ENCODE measurements around the gene TARS3.

Gene TARS3

DNA sequence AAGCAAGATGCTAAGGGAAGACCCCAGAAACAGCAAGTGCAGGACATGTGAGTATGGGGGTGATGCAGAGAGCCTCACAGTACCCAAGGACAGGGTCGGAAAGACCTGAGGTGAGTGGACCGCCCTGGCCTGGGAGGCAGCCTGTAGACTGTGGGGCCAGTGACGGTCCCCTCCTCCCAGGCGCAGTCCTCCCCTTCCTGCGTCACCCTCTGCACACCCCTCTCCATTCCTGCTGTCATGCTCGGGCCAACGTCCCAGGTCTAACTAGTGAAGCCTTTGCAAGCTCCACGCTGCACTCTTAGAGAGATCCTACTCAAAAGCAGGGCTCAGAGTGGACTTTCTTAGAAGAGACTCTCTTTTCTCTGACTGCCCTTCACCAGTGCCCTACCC is 113.7 kb downstream of the TARS3 start:
- TF ChIP-seq SIN3A (IDR thresholded peaks at IDR 0.05; ENCODE audit: borderline replicate concordance, insufficient read depth, low read length) = no peak
- TF ChIP-seq, protein P1, sequence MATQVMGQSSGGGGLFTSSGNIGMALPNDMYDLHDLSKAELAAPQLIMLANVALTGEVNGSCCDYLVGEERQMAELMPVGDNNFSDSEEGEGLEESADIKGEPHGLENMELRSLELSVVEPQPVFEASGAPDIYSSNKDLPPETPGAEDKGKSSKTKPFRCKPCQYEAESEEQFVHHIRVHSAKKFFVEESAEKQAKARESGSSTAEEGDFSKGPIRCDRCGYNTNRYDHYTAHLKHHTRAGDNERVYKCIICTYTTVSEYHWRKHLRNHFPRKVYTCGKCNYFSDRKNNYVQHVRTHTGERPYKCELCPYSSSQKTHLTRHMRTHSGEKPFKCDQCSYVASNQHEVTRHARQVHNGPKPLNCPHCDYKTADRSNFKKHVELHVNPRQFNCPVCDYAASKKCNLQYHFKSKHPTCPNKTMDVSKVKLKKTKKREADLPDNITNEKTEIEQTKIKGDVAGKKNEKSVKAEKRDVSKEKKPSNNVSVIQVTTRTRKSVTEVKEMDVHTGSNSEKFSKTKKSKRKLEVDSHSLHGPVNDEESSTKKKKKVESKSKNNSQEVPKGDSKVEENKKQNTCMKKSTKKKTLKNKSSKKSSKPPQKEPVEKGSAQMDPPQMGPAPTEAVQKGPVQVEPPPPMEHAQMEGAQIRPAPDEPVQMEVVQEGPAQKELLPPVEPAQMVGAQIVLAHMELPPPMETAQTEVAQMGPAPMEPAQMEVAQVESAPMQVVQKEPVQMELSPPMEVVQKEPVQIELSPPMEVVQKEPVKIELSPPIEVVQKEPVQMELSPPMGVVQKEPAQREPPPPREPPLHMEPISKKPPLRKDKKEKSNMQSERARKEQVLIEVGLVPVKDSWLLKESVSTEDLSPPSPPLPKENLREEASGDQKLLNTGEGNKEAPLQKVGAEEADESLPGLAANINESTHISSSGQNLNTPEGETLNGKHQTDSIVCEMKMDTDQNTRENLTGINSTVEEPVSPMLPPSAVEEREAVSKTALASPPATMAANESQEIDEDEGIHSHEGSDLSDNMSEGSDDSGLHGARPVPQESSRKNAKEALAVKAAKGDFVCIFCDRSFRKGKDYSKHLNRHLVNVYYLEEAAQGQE (IDR thresholded peaks at IDR 0.05; ENCODE audit: insufficient read depth in 1 of 2, low read depth in 2 of 2, low read length in 2 of 2) = no peak
- TF ChIP-seq FOXP2 (optimal IDR thresholded peaks at IDR 0.05; ENCODE audit: borderline replicate concordance, extremely low read depth, extremely low read length, insufficient read depth) = no peak
- no peak for TF ChIP-seq POLR2AphosphoS5 (IDR thresholded peaks at IDR 0.05; ENCODE audit: low read depth, low read length)
- no peak for TF ChIP-seq TAF1 (IDR thresholded peaks at IDR 0.05; ENCODE audit: borderline replicate concordance, insufficient read depth, low read length)

DNA sequence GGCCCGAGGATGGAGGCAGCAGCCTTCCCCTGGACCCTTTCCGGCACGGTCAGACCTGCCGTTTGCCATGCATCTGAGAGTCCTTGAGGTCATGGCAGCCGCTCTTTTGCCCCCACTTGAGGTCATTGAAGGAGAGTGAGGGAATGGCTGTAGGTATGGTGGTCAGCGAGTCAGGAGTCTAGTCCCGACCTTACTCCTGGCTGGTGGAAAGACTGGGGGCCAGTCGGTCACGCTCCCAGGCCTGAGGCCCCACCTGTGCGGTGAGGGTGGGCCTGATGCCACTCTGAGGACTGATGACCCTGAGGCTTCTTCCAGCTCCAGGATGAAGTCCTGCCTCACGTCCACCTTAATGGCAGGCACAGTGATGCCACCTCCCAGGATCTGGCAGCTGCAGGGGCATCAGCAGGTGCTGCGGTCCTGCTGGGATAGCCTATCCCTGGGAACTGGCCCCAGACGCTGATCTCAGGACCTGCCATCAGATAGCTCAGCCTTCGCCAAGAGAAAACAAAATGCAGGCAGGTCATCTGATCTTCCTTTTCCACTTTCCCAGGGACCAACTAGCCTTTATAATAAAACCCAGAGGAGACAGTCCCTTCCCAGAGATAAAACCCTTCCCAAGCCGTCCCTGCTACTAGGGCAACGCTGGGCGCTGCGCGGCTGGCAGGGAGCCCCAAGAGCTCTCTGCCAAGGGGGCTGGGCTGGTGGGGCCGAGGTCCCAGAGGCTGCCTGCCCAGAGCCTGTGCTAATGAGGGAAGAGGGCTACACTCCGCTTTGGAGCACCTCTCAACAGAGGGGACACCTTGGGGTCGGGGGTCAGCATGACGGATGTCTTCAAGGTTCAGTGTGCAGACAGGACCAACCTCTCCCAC is 114.3 kb downstream of the TARS3 start:
- TF ChIP-seq POLR2AphosphoS5 (IDR thresholded peaks at IDR 0.05; ENCODE audit: low read depth, low read length) (no peak), TAF1 (IDR thresholded peaks at IDR 0.05; ENCODE audit: borderline replicate concordance, insufficient read depth, low read length) (no peak), FOXP2 (optimal IDR thresholded peaks at IDR 0.05; ENCODE audit: borderline replicate concordance, extremely low read depth, extremely low read length, insufficient read depth) (no peak), SIN3A (IDR thresholded peaks at IDR 0.05; ENCODE audit: borderline replicate concordance, insufficient read depth, low read length) (no peak)
- TF ChIP-seq, protein P1 (IDR thresholded peaks at IDR 0.05; ENCODE audit: insufficient read depth in 1 of 2, low read depth in 2 of 2, low read length in 2 of 2) = no peak

DNA sequence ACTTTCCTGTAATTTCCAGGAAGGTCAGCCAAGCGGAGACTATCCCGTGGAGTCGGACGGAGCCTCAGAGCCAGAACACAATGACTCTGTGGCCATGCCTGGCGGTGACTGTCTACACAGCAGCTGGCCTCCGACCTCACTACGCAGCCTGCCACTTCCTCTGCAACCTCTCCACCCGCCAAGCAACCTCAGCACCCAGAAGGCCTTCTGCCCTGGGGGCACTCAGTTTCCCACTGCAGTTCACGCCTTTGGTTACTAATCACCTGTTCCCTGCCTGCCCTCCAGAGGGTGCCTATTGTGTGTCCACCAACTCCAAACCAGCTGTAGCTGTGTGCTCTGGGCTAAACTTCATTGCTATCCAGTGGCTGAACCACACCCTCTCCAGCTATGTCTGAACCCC is 116.1 kb downstream of the TARS3 start:
- no peak for TF ChIP-seq POLR2AphosphoS5 (IDR thresholded peaks at IDR 0.05; ENCODE audit: low read depth, low read length)
- TF ChIP-seq FOXP2 (optimal IDR thresholded peaks at IDR 0.05; ENCODE audit: borderline replicate concordance, extremely low read depth, extremely low read length, insufficient read depth) = peak; percentile 79

DNA sequence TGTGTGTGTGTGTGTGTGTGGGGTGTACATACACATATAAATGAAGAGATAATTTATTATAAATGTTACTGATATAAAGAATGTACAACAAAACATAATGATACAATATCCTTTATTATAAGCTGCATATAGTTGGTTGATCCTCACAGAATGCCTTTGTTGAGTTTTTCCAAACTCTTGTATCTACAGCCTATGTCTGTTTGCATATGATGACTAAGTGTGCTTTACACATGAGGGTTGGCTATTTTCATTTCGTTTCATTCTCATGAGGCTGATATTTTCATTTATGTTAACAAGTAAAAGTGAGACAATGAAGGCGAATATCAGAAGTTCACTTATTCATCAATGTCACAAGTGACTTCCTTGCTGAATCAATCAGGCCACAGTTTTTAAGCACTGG is 117.2 kb downstream of the TARS3 start:
- TF ChIP-seq SIN3A (IDR thresholded peaks at IDR 0.05; ENCODE audit: borderline replicate concordance, insufficient read depth, low read length) (no peak), FOXP2 (optimal IDR thresholded peaks at IDR 0.05; ENCODE audit: borderline replicate concordance, extremely low read depth, extremely low read length, insufficient read depth) (no peak), POLR2AphosphoS5 (IDR thresholded peaks at IDR 0.05; ENCODE audit: low read depth, low read length) (no peak), TAF1 (IDR thresholded peaks at IDR 0.05; ENCODE audit: borderline replicate concordance, insufficient read depth, low read length) (no peak)
- TF ChIP-seq, protein P1 (IDR thresholded peaks at IDR 0.05; ENCODE audit: insufficient read depth in 1 of 2, low read depth in 2 of 2, low read length in 2 of 2) = no peak

DNA sequence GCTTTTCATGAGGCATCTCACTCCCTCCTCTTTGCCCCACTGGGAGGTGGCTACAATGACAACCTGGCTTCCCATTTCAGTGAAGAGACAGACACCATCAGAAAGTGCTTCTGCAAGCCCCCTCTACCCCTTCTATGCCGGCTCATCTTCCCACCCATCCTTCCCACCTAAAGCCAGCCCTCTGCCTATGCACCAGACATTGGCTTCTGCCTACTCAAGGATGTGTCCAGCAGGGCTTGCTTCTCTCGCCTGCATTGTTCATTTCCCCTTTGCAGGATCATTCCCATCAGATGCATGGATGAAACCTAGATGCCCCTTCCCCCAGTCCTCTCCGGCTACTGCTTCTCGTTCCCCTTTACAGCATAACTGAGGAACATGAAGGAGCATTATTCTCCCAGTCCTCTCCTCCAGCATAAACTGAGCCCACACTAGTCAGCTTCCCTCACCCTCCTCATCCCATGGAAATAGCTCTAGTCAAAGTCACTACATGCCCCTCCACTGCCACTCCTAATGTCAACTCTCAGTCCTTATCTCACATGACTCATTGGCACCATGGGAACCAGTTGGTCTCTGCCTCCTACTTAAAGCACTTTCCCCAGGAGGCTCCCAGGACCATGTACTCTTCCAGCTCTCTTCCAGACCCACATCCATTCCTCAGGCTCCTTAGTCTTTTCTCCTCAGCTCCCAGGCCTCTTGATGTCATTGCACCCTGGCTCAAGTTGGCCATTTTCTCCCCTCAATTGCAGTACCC is 120.0 kb downstream of the TARS3 start:
- TF ChIP-seq FOXP2 (optimal IDR thresholded peaks at IDR 0.05; ENCODE audit: borderline replicate concordance, extremely low read depth, extremely low read length, insufficient read depth) (no peak), POLR2AphosphoS5 (IDR thresholded peaks at IDR 0.05; ENCODE audit: low read depth, low read length) (no peak), SIN3A (IDR thresholded peaks at IDR 0.05; ENCODE audit: borderline replicate concordance, insufficient read depth, low read length) (no peak), TAF1 (IDR thresholded peaks at IDR 0.05; ENCODE audit: borderline replicate concordance, insufficient read depth, low read length) (no peak)
- TF ChIP-seq, protein P1 (IDR thresholded peaks at IDR 0.05; ENCODE audit: insufficient read depth in 1 of 2, low read depth in 2 of 2, low read length in 2 of 2) = no peak

All from PFSK-1 (cell line).